NCI-H2081 treated with DMSO at 0.1 percent for 48 hours (cell line): ENCODE measurements around the gene CPAMD8.
"Not testable (repeated sequence)": the region's sequence is repeated elsewhere in the genome, so short reads cannot be mapped to it uniquely, and the experiment has no call there.

Experiments
- DNase-seq: peaks from one replicate; lab custom pipeline; 2025; lab: John Stamatoyannopoulos, UW

Gene CPAMD8

DNA sequence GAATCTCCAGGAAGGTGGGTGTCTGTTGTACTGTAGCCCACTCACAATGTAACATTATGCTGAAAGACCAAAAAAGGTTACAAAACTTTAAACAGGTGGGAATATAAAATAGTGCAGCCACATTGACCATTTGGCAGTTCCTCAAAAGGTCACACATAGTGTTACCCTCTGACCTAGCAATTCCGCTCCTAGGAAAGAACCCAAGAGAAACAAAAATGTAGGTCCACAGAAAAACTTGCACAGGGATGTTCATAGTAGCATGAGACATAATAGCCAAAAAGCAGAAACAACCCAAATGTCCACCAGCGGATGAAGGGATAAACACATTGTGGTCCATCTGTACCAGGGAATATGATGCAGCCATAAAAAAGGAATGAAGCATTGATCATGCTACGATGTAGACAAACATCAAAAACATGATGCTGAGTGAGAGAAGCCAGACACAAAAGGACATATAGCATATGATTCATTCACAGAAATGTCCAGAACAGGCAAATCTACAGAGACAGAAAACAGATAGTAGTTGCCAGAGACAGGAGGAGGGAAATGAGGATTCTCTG is 27.9 kb downstream of the CPAMD8 start:
- no peak for DNase-seq

DNA sequence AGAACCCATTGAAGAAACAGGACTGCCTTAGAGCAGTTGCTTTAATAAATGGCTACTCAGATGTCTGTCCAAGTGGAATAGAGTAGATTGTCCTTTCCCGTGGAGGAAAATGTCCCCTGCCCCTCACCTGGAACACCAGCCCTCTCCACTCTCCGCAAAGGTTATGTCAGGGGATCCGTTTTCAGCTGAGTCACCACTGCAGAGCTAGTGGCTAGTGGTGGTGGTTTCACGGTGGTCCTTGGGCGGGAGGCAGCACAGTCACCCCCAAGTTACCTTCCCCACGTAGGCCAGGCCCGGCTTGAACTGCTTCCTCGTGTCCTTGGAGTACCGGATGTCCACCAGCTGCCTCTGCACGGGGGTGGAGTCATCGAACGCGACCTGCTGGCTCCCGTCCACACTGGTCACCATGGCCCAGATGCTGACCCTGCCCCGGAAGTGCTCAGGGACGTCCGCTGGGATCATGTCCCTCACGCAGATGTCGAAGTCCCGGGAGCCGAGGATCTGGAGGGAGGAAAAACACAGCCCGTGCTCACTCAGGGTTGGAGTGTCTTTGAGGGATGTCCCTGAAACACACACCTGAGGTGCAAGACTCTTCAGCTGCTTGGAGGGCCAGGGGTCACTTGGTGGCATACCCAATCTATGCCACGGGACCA is 29.6 kb downstream of the CPAMD8 start:
- DNase-seq: not testable (repeated sequence)

DNA sequence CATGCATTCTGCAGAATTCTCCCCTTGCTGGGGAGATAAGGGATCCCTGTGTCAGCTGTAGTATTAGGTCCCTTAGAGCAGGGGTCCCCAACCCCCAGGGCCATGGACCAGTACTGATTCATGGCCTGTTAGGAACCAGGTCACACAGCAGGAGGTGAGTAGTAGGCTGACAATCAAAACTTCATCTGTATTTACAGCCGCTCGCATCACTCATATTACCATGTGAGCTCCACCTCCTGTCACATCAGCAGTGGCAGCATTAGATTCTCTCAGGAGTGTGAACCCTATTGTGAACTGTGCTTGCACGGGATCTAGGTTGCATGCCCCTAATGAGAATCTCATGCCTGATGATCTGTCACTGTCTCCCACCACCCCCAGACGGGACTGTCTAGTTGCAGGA is 37.9 kb downstream of the CPAMD8 start:
- DNase-seq: no peak

DNA sequence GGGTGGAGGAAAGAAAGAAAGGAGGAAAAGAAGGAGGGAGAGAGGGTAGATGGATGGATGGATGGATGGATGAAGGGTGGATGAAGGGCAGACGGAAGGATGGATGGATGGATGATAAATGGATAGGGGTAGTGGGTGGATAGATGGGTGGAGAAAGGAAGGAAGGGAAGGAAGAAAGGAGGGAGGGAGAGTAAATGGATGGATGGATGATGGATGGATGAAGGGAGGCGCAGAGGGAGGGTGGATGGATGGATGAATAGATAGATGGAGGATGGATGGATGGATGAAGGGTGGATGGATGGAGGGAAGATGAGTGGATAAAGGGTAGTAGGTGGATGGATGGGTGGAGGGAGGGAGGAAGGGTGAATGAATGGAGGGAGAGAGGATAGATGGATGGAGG is 41.2 kb downstream of the CPAMD8 start:
- no peak for DNase-seq

DNA sequence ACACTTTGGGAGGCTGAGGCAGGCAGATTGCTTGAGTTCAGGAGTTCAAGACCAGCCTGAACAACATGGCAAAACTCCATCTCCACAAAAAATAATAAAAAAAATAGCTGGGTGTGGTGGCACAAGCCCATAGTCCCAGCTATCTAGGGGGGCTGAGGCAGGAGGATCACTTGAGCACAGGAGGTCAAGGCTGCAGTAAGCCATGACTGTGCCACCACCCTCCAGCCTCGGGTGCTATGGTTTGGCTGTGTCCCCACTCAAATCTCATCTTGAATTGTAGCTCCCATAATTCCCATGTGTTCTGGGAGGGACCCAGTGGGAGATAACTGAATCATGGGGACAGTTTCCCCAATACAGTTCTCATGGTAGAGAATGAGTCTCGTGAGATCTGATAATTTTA is 44.0 kb downstream of the CPAMD8 start:
- DNase-seq: not testable (repeated sequence)

DNA sequence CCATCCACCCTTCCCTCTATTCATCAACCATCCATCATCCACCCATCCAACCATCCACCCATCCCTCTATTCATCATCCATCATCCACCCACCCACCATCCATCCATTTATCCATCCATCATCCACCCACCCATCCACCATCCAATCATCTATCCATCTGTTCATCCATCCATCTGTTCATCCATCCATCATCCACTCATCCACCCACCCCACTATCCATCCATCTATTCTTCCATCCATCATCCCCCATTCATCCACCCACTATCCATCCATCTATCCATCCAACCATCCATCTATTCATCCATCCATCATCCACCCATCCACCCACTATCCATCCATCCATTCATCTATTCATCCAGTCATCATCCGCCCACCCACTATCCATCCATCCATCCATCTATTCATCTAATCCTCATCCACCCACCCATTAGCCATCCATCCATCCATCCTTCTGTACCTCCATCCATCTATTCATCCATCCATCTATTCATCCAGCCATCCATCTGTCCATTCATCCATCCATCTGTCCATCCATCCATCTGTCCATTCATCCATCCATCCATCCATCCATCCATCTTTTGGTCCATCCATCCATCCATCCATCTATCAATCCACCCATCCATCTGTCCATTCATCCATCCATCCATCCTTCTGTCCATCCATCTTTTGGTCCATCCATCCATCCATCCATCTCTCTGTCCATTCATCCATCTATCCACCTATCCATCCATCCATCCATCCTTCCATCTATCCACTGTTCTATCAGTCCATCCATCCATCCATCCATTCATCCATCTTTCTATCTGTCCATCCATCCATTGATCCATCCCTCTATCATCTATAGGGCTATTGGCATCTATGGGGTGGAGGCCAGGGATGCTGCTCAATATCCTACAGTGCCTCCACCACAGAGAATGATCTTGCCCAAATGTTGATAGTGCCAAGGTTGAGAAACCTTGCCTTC is 47.5 kb downstream of the CPAMD8 start:
- no peak for DNase-seq

DNA sequence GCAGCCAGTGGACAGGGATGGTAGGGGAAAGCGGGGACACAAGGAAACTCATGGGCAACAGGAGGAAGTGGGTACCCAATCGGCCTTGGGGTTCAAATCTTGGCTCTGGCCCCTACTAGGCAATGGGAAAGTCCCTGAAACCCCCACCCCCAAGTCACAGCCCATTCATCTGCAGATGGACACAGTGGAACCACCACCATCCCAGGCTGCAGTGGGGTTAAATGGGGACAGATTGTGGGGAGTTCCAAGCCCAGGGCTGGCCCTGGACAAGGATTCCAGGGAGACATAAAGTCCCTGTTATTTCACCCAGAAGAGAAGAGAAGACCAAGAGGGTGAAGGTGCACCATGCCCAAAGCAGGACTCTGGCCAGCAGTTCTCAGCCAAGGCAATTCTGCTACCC is 48.5 kb downstream of the CPAMD8 start:
- DNase-seq: no peak

DNA sequence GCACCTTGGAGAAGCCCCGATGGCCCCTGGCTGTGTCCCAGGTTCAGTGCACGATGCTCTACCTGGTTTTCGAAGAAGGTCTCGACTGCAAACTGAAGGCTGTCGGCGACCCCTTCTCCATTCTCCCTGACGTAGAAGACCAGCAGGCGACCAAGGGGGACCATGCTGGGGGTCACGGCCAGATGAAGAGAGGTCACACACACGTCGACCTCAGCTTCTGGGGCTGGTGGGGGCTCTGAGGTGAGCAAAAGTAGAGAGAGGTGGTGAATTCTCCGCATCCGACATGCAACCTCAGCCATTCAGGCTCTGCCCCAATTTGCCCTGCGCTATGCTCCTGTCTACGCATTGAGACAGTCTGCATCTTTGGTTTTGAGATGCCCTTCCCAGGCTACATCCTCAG is 49.3 kb downstream of the CPAMD8 start:
- DNase-seq: no peak

DNA sequence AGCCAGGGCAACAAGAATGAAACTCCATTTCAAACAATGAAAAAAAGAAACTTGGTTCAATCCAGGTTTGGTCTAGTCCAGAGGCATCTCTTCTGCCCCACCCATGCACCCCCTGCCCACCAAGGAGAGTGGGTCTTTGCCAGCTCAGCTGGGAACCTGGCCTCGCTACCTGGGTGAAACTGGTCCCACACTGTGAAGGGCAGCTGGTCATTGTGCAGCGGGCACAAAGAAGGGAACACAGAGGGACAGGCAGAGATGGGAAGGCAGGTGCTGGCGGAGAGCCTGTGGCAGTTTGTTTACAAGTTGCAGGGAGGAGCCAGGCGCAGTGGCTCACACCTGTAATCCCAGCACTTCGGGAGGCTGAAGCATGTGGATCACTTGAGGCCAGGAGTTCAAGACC is 50.2 kb downstream of the CPAMD8 start:
- DNase-seq: no peak

DNA sequence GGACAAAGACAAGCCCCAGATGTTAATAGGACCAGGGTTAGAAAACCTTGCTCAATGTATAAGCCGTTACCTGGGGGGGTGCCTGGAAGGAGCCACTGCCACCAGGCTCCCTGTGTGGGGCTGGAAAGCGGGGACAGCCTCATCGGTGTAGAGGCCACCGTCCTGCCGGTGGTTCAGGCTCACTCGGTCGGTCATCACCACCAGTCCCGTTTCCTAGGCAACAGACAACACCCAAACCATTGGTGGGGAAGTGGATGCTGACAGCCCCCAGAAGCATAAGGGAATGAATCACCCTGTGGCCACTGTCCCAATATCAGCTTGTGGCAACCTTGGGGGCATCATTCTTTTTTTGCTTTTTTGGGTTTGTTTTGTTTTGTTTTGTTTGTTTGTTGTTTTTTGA is 55.8 kb downstream of the CPAMD8 start:
- DNase-seq: no peak

DNA sequence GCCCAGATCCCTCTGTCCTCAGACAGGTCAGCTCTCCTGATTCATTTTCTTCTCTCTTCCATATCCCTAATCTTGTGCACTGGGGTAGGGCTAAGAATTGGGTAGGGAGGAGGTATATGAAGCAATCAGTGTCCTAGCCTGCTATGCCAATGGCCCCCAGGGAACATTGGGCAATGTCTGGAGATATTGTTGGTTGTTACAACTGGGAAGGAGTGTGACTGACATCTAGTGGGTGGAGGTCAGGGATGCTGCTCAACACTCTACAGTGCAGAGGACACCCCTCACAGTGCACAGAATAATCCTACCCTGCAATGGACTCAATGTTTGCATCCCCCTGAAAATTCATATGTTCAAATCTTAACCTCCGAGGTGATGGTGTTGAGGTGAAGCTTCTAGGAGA is 57.5 kb downstream of the CPAMD8 start:
- DNase-seq: no peak

DNA sequence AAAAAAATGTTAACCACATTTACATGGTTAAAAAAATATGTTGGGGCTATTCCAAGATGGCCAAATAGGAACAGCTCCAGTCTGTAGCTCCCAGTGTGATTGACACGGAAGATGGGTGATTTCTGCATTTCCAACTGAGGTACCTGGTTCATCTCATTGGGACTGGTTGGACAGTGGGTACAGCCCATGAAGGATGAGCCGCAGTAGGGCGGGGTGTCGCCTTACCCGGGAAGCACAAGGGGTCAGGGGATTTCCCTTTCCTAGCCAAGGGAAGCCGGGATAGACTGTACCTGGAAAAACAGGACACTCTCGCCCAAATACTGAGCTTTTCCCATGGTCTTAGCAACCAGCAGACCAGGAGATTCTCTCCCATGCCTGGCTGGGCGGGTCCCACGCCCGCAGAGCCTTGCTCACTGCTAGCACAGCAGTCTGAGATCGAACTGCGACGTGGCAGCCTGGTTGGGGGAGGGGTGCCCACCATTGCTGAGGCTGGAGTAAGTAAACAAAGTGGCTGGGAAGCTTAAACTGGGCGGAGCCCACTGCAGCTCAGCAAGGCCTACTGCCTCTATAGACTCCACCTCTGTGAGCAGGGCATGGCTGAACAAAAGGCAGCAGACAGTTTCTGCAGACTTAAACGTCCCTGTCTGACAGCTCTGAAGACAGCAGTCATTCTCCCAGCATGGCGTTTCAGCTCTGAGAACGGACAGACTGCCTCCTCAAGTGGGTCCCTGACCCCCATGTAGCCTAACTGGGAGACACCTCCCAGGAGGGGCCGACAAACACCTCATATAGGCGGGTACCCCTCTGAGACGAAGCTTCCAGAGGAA is 65.4 kb downstream of the CPAMD8 start:
- DNase-seq: not testable (repeated sequence)

DNA sequence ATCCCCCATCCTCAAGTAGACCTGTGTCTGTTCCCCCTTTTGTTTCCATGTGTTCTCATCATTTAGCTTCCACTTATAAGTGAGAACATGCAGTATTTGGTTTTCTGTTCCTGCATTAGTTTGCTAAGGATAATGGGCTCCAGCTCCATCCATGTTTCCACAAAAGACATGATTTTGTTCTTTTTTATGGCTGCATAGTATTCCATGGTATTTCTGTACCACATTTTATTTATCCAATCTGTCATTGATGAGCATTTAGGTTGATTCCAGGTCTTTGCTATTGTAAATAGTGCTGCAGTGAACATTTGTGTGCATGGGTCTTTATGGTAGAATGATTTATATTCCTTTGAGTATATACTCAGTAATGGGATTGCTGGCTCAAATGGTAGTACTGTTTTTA is 68.3 kb downstream of the CPAMD8 start:
- not testable (repeated sequence) for DNase-seq

DNA sequence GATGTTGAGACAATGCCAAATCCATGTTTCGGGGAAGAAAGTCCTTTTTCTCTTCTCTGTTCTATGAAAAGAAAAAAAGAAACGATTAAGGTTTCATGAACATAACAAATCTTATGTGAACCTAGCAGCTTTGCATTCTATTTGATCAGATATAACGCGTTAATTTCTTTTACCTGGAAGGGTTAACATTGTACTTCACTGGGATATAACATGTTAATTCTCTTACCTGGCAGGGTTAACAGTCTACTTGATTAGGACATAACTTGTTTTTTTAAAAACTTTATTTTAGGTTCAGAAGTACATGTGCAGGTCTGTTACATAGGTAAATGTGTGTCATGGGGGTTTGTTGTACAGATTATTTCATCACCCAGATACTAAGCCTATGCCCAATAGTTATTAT is 68.8 kb downstream of the CPAMD8 start:
- no peak for DNase-seq

DNA sequence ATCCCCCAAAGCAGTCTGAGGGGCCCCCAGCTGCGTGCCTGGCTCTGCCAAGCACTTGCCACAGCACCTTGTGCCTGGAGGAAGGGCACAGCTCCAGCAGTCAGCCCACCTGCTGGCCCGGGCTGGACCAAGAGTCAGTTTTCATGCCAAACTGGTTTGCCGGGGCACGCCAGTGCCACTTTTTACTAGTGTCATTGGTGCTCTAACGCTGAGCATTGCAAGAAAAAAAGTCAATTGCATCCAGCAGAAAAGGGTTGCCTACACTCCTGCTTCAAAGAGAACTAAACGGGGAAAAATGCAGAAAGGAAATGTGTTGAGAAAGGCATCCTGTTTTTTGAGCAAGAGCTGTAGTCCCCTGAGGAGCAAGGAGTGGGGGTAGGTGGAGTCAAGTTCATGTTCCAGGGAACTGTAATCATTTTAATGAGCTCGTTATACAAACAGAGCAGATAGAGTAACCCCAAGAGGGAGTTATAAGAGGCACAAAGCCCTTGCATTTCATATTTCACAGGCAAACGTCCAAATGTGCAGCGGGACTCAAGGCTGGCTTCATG is 69.4 kb downstream of the CPAMD8 start:
- no peak for DNase-seq

DNA sequence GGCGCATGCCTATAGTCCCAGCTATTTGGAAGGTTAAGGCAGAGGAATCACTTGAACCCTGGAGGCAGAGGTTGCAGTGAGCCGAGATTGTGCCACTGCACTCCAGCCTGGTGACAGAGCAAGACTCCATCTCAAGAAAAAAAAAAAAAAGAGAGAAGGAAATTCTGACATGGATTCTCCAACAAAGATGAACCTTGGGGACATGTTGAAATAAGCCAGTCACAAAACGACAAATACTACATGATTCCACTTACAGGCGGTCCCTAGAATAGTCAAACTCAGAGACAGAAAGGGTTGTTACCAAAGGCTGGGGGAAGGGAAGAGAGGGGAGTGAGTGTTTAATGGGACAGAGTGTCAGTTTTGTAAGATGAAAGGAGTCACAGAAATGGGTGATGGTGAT is 71.4 kb downstream of the CPAMD8 start:
- no peak for DNase-seq

DNA sequence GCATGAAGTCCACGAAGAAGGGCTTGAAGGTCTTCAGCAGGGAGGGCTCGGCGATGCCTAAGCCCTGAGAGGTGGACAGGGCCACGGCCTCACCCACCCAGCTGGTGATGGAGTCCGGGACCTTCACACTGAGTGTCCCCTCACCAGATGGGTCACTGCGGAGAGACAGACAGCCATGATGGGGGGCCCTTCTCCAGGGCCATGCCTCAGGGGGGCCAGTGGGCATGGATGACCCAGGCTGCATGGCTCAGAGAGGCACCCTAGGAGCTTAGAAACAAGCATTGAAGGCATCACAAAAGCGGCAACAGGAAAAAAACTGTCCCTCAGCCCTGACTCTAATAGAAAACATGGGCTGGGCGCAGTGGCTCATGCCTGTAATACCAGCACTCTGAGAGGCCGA is 74.6 kb downstream of the CPAMD8 start:
- DNase-seq: no peak

DNA sequence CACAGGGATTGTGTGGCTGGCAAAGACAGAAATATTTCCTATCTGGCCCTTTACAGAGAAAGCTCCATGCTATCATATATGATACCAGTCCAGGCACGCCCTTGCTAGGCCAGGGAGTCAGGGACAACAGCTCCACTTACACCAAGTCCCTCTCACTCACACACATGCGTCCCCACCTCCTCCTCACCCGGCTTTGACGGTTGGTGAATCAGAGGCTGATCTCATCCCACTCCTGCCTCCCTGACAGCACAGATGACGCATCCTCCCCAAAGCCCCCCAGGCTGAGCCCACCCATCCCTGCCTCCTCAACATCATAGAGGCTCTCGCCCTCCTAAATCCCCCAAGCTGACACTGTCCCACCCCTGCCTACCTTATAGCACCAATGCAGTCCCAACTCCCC is 75.1 kb downstream of the CPAMD8 start:
- DNase-seq: no peak

DNA sequence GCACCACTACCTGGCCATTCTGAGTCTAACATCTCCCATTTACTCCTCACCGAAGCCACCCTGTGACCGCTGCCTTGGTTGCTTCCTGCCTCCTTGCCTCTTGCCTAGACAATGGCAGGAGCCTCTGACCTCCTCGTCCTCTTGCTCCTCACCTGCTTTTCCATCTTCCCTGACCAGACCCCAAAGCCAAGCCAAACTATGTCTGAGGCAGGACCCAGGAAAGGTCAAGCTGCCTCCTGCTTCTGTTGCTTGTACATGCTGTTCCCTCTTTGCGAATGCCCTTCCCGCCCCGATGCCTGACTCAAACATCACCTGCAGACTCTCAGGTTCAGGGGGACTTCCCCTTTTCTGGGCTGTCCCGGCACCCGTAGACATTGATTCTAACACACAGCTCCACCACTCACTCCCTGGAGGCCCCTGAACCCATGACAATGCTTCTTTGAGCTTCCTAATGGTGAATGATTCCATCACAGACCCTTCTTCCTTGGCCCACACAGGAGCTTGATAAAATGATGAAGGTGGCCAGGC is 77.0 kb downstream of the CPAMD8 start:
- DNase-seq: no peak

DNA sequence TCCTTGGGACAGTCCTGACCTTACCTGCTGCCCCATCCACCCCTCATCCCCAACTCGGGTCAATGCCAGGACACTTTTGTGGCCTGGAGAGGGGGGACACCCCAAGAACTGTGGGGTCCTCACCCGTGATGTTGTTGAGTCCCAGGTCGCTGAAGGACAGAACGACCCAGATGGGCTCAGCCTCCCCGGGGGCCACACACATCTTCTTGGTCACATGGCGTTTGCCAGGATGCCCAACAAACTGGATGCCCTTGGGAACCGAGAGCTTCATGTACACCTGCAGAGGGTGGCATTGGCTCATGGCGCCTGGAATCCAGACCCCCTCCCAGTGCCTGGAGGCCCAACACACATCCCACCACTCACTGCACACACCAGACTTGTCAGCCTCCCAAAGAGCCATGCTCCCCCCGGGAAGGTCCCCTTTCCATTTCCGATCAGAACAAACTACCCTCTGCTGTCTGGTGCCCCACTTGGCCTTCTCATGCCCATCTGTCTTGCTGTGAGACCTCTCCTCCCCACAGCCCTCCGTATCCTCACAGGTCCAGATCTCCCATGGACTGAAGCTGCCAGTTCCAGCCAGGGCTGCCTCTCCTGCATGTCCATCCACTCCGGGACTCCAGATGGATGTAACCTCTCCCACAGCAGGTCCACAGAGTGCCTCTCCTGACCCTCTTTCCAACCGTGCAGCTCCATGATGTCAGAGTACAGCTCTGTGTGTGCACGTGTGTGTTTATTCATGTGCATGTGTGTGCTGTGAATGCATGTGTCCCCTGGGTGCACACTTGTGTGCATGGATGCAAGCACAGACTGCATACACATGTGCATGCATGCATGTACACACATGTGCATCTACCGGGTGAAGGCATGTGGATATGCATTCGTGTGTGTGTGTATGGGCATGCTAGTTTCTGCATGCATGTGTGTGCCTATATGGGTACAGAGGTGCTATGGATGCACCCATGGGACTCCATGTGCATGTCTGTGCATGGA is 79.4 kb downstream of the CPAMD8 start:
- no peak for DNase-seq
